Measurements from ENCODE around the gene PHACTR4. TPM values are rescaled to one million over a fixed set of nuclear protein-coding genes. Genes with fewer than 3 reads are reported as not detected.

The PHACTR4 gene
- total and polyA plus RNA-seq, 10 of the 15 experiments (the other 5 are each of a cell fraction or from before 2014, with no cell fraction given): 8.9 to 34.2 (median 12.5) TPM

DNA sequence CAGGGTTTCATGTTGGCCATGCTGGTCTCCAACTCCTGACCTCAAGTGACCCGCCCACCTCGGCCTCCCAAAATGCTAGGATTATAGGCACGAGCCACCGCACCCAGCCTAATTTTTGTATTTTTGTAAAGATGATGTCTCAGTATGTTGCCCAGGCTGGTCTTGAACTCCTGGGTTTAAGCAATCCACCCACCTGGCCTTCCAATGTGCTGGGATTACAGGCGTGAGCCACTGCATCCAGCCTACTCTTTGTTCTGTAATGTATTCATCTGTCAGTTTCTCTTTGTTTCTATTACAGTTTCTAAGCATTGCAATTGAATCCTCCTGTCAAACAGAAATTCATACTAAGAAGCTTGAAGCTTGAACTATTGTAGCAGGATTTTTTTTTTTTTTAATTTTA lies 81.5 kb downstream of the PHACTR4 start:
- Histone ChIP-seq H3K9me3 (replicated peaks; ENCODE audit: control insufficient read depth, insufficient read depth, low read length) (no peaks in the 10 kb centered on the region), H3K4me1 (ENCODE audit: control insufficient read depth, insufficient read depth, low read length) (peaks cover 21% of the 10 kb centered on the region), H4K20me1 (ENCODE audit: control insufficient read depth, insufficient read depth) (no peaks in the 10 kb centered on the region), H3K9ac (ENCODE audit: control insufficient read depth, insufficient read depth, low read length) (no peak overlapping the region), H3K4me3 (no peak overlapping the region), H3K36me3 (ENCODE audit: control insufficient read depth in 2 of 2, insufficient read depth in 2 of 2, low read length in 1 of 2) (no peaks in the 10 kb centered on the region; a peak in 2 of 4 replicates), H3K79me2 (ENCODE audit: control insufficient read depth, insufficient read depth, low read length) (peaks cover 2% of the 10 kb centered on the region; the same call in 1 of the 2 replicates), H2AFZ (ENCODE audit: control insufficient read depth, low read depth, low read length) (no peak overlapping the region), H3K4me2 (ENCODE audit: control insufficient read depth, insufficient read depth) (no peak overlapping the region), H3K27me3 (replicated peaks in 1 of 2; ENCODE audit: control insufficient read depth in 2 of 2, insufficient read depth in 2 of 2, low read length in 1 of 2) (no peaks in the 10 kb centered on the region), H3K27ac (ENCODE audit: control insufficient read depth, insufficient read depth) (no peak overlapping the region)
- no TSS peak for BruUV-seq (replicated peaks)
- intact Hi-C loops (cut with micrococcal nuclease; ENCODE audit: unreplicated experiment): no loop called here
- TF ChIP-seq SUPT20H (IDR thresholded peaks at IDR 0.05; ENCODE audit: borderline replicate concordance, control insufficient read depth, low read depth, low read length) (no peak), RCOR1 (conservative IDR thresholded peaks at IDR 0.05; ENCODE audit: low read depth, low read length) (no peak), SREBF2 (IDR thresholded peaks at IDR 0.05; ENCODE audit: low read length) (no peak), NFYA (IDR thresholded peaks at IDR 0.05; ENCODE audit: borderline replicate concordance, low read depth, low read length) (no peak), RELA (IDR thresholded peaks at IDR 0.05; ENCODE audit: borderline replicate concordance, partially characterized antibody) (no peak), RAD21 (IDR thresholded peaks at IDR 0.05; ENCODE audit: insufficient read depth, low read depth, low read length) (no peak), NBN (IDR thresholded peaks at IDR 0.05) (no peak), EZH2 (IDR thresholded peaks at IDR 0.05; ENCODE audit: borderline replicate concordance, control insufficient read depth, low read depth, low read length) (no peak), BMI1 (IDR thresholded peaks at IDR 0.05; ENCODE audit: borderline replicate concordance) (no peak), RFX5 (IDR thresholded peaks at IDR 0.05; ENCODE audit: low read depth, low read length) (no peak), NR2C2 (IDR thresholded peaks at IDR 0.05; ENCODE audit: borderline replicate concordance, control insufficient read depth, insufficient read length, low read depth) (no peak)
- TF ChIP-seq, protein P1, sequence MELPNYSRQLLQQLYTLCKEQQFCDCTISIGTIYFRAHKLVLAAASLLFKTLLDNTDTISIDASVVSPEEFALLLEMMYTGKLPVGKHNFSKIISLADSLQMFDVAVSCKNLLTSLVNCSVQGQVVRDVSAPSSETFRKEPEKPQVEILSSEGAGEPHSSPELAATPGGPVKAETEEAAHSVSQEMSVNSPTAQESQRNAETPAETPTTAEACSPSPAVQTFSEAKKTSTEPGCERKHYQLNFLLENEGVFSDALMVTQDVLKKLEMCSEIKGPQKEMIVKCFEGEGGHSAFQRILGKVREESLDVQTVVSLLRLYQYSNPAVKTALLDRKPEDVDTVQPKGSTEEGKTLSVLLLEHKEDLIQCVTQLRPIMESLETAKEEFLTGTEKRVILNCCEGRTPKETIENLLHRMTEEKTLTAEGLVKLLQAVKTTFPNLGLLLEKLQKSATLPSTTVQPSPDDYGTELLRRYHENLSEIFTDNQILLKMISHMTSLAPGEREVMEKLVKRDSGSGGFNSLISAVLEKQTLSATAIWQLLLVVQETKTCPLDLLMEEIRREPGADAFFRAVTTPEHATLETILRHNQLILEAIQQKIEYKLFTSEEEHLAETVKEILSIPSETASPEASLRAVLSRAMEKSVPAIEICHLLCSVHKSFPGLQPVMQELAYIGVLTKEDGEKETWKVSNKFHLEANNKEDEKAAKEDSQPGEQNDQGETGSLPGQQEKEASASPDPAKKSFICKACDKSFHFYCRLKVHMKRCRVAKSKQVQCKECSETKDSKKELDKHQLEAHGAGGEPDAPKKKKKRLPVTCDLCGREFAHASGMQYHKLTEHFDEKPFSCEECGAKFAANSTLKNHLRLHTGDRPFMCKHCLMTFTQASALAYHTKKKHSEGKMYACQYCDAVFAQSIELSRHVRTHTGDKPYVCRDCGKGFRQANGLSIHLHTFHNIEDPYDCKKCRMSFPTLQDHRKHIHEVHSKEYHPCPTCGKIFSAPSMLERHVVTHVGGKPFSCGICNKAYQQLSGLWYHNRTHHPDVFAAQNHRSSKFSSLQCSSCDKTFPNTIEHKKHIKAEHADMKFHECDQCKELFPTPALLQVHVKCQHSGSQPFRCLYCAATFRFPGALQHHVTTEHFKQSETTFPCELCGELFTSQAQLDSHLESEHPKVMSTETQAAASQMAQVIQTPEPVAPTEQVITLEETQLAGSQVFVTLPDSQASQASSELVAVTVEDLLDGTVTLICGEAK (IDR thresholded peaks at IDR 0.05; ENCODE audit: borderline replicate concordance): no peak
- TF ChIP-seq, protein P2, sequence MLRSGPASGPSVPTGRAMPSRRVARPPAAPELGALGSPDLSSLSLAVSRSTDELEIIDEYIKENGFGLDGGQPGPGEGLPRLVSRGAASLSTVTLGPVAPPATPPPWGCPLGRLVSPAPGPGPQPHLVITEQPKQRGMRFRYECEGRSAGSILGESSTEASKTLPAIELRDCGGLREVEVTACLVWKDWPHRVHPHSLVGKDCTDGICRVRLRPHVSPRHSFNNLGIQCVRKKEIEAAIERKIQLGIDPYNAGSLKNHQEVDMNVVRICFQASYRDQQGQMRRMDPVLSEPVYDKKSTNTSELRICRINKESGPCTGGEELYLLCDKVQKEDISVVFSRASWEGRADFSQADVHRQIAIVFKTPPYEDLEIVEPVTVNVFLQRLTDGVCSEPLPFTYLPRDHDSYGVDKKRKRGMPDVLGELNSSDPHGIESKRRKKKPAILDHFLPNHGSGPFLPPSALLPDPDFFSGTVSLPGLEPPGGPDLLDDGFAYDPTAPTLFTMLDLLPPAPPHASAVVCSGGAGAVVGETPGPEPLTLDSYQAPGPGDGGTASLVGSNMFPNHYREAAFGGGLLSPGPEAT (IDR thresholded peaks at IDR 0.05; ENCODE audit: low read depth): no peak
- CTCF ChIA-PET: interaction anchor here (1.4 kb wide), 1 partner anchor 153 kb away, joined by 3 read pairs; no protein-coding TSS in a partner anchor
- no peak for DNase-seq (ENCODE audit: low read depth, low spot score)
- WGBS (ENCODE audit: insufficient coverage, insufficient replicate concordance, low lambda C conversion rate, missing lambda C conversion rate): 99% methylated on average over 5 of the region's 5 CpGs
- no peak for ATAC-seq
- no peak for FAIRE-seq
- RAD21 ChIA-PET (ENCODE audit: unreplicated experiment): interaction anchor here (1.0 kb wide), 2 partner anchors 41 to 130 kb away, joined by 3 read pairs; no protein-coding TSS in a partner anchor
- in situ Hi-C loops (cut with MboI): no loop called here
- SMC1A ChIA-PET (ENCODE audit: uncharacterized antibody, unreplicated experiment): interaction anchor here (1.0 to 1.4 kb wide), 4 partner anchors 10 to 91 kb away, joined by 3 to 5 read pairs (median 4); no protein-coding TSS in a partner anchor
- POLR2A ChIA-PET: interaction anchor here (0.6 kb wide), 2 partner anchors 24 to 128 kb away, joined by 3 to 4 read pairs; no protein-coding TSS in a partner anchor
